Measurements from ENCODE around the gene TNFAIP3.

Gene TNFAIP3

DNA sequence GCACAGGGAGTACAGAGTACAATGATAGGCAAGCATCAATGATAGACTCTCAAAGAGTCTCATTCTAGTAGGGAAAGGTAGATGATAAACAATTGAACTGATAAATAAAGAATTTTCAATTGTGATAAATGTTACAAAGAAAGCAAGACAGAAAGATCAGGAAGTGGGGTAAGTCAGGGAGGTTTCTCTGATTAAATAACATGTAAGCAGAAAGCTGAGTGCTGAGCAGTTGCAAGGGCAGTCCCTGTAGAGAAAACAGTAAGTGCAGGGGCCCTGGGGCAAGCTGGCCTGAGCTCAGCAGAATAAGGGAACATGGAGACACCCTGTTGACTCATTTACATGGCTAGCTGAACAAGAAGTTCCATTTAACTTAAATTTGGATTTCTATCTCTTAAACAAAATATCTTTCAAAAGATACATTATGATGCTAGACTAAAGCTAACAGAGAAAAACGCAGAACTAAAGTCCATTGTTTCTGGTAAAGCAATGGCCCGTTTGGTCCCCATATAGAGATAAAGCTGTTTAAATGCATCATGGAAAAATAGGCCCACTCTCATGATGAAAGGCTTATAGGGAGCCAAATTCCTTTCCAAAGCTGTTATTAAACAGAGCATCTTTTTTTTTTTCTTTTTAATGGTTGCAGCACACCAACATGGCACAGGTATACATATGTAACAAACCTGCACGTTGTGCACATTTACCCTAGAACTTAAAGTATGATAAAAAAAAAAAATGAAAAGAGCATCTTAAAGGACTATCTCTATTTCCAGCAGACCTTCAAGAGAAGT, 5.3 kb upstream of the TNFAIP3 start:
- Histone ChIP-seq H3K4me1 (peaks cover 34% of the 10 kb centered on the region), H3K9me3 (peaks cover 11% of the 10 kb centered on the region), H3K36me3 (peaks cover 76% of the 10 kb centered on the region), H3K9ac (no peak overlapping the region), H3K4me3 (no peak overlapping the region), H3K27me3 (no peaks in the 10 kb centered on the region), H4K20me1 (peaks cover 55% of the 10 kb centered on the region; the same call in 1 of the 2 replicates), H3K27ac (no peak overlapping the region), H3K4me2 (peak overlapping the region; percentile 10; the same call in 1 of the 2 replicates)
- TF ChIP-seq Cebpa-rat (IDR thresholded peaks at IDR 0.05), result no peak

DNA sequence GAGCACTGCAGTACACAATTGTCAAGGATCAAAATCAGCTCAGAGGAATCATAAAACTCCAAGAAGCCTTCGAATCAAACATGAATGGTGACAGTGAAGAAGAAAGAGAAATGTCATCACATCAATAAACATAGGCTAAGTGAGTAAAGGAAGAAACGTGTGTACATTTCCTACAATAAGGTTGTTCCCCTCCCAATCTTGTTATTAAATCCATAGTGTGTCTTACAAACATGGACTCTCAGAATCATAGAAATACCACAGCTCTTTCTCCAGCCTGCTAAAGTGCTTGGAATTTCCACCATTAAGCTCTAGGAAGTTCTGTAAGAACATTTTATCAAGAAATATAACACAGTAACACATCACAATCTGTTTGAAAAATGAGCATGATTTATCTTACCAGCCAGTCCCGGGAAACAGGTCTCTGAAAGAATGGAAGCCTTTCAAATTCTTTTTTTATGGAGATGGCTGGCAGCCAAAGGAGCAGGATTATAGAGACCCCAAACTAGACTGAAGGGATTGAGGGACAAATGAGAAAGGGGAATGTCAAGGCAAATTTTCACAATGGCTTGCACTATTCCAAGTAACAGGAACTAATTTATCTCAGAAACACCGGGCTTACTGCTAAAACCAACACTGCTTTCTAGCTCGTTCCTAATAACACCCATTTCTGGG, 4.5 kb upstream of the TNFAIP3 start:
- no peak for TF ChIP-seq Cebpa-rat (IDR thresholded peaks at IDR 0.05)
- Histone ChIP-seq H3K36me3 (peaks cover 68% of the 10 kb centered on the region), H3K27me3 (no peaks in the 10 kb centered on the region), H3K27ac (no peak overlapping the region), H3K4me1 (peaks cover 34% of the 10 kb centered on the region), H3K4me2 (0 out of 2 replicates have a peak overlapping the region, but pooled peaks have one; percentile 3), H3K4me3 (no peak overlapping the region), H4K20me1 (peaks cover 55% of the 10 kb centered on the region; the same call in 1 of the 2 replicates), H3K9ac (no peak overlapping the region), H3K9me3 (peaks cover 3% of the 10 kb centered on the region)

DNA sequence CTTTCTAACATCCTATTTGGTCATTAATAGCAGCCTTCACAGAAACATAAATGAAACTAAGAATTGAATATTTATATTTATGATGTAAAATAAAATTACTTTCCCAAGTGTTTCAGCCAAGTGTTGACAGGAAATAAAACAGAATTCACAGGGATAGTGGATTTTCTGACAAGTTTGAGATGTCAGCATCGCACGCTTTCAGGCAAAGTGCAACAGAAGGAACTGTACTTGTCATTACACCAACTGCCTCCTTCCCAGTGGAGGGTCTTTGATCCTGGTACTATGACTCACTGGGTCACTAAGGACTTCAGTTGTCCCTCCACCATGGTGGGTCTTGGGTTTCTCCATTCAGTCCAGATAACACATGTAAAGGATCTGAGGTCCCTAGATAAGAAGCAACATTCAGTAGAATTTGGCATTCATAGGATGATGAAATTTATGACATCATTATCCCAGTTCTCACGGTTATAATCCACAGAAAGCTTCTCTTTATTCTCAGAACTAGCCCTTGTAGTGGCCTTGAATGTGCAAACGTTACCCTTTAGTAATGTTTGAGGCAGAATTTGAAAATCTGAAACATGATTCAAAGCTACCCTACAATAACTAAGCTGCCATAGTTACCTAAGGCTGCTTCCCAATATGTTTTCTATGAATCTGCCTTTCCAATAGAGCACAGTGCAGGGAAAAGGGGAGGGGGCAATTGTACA, 3.8 kb upstream of the TNFAIP3 start:
- TF ChIP-seq Cebpa-rat (IDR thresholded peaks at IDR 0.05), result no peak
- Histone ChIP-seq H3K9me3 (no peaks in the 10 kb centered on the region), H3K36me3 (peaks cover 61% of the 10 kb centered on the region), H3K4me2 (0 out of 2 replicates have a peak overlapping the region, but pooled peaks have one; percentile 3), H4K20me1 (peaks cover 55% of the 10 kb centered on the region; the same call in 1 of the 2 replicates), H3K27me3 (no peaks in the 10 kb centered on the region), H3K4me1 (peaks cover 34% of the 10 kb centered on the region), H3K4me3 (no peak overlapping the region), H3K27ac (no peak overlapping the region), H3K9ac (no peak overlapping the region)

DNA sequence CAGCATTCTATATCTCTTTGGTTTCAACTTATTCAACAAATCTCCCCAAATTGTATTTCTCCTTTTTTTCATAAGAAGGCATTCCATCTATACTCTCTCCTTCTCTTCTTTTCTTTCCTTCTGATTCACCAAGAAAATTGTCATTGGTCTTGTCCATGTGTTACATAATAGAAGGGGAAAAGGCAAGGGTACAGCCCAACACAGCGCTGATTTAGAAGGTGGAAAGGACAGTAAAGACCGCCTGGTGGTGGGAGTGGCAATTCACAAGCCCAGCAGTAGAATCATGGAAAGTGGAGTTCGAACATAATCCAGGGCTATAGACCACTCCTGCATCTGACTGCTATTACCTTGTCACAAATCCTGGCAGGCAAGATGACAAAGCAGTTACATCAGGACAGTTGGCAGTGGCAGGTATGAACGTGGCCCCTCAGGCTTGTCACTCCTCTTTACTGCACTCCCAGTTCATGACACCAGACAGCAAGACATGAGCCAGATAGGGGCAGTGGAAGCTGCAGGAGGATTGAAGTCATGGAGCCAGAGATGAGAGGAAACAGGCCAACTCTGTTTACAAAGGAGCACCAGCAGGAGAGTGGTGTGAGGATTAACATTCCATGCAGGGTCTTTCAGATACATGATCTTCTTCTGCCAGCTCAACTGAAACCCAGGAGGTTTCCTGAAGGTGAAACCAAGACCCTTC, 2.1 kb upstream of the TNFAIP3 start:
- Histone ChIP-seq H3K27ac (no peak overlapping the region), H3K9ac (no peak overlapping the region), H3K4me3 (peak overlapping the region; percentile 96; the same call in 1 of the 2 replicates), H3K4me2 (peak overlapping the region; percentile 93), H3K27me3 (no peaks in the 10 kb centered on the region), H3K4me1 (peaks cover 44% of the 10 kb centered on the region), H4K20me1 (peaks cover 56% of the 10 kb centered on the region), H3K9me3 (no peaks in the 10 kb centered on the region), H3K36me3 (peaks cover 58% of the 10 kb centered on the region)
- no peak for TF ChIP-seq Cebpa-rat (IDR thresholded peaks at IDR 0.05)

DNA sequence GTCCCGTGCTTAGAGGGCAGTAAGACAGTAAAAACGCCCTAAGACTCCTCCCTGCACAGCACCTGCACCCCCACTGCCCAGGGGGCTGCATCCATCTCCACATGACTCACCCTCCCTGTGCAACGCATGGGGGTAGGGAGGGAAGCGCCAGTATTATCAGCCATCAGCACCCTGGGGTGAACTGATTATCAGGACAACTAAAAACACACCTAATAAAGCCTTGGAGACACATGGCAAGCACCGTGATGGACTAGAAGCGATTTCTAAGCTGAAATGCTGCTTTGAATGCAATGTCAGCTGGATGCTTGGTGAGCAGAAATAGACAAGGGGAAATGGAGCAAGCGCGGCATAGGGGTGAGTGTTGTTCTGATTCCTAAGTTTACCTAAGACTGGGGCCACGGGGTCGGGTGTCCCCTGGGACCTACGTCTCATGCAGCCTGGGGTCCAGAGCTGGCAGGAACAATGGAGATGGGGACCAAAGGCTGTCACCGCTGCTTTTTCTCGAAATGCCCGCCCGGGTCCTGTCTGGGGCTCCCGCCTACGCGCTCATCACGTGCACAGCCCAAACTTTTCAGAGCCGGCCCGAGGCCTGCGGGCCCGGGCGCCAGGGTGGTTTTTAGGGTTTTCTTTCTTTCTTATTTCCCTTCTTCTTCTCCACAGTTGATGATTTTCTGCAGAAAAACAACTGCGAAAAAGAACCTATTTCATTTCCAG, 702 bp upstream of the TNFAIP3 start:
- H3K9ac ChIP-seq, result peak overlapping the region; percentile 79
- H3K4me2 ChIP-seq, result peak overlapping the region; percentile 93
- H3K27ac ChIP-seq, result peak overlapping the region; percentile 81
- H3K9me3 ChIP-seq, result no peaks in the 10 kb centered on the region
- no peak for TF ChIP-seq Cebpa-rat (IDR thresholded peaks at IDR 0.05)
- H3K4me1 ChIP-seq, result peaks cover 58% of the 10 kb centered on the region
- H4K20me1 ChIP-seq, result peaks cover 59% of the 10 kb centered on the region
- H3K27me3 ChIP-seq, result no peaks in the 10 kb centered on the region
- peak overlapping the region; percentile 96 for H3K4me3 ChIP-seq
- peaks cover 60% of the 10 kb centered on the region for H3K36me3 ChIP-seq

DNA sequence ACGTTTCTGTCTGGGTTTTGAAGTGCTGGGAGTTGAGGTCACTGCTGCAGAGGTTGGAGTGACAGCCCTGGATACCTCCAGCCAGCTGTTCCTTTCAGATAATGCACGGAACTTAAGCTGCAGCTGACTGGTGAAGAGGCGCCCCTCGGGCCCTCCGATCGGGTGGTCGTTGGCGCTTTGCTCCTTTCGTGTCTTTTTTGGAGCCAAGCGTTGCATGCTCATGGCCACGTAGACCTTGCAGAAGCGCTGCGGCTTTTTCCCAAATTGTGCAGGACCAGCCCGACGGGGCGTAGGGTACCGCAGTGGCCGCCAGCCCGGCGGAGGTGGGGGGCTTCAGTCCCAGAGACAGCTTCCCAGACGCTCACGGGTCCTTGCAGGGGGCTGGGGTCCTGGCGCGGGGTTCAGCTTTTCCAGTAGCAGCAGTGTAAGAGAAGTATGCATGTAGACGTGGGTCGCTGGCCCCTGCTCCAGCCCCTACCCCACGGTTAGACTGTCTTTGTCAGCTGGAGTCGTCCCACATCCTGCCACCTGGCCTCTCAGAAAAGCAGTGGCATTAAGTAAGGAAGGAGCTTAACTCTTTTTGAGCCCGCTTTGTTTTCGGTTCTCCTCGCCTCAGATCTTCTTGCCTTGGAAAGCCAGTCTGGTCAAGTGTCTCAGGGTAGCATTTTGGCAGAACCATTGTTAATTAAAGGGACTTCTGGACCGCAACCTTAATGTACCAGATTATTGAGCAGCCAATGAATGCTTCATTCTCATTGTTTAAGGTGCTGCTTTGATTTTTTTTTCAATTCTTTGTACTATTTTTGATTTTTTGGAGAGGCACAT, 838 bp downstream of the TNFAIP3 start:
- H3K4me3 ChIP-seq, result peak overlapping the region; percentile 96
- no peaks in the 10 kb centered on the region for H3K9me3 ChIP-seq
- H3K4me1 ChIP-seq, result peaks cover 65% of the 10 kb centered on the region
- no peak for TF ChIP-seq Cebpa-rat (IDR thresholded peaks at IDR 0.05)
- peak overlapping the region; percentile 89 for H3K4me2 ChIP-seq
- peaks cover 63% of the 10 kb centered on the region for H3K36me3 ChIP-seq
- no peaks in the 10 kb centered on the region for H3K27me3 ChIP-seq
- H3K27ac ChIP-seq, result peak overlapping the region; percentile 95
- H4K20me1 ChIP-seq, result peaks cover 72% of the 10 kb centered on the region
- peak overlapping the region; percentile 94 for H3K9ac ChIP-seq

DNA sequence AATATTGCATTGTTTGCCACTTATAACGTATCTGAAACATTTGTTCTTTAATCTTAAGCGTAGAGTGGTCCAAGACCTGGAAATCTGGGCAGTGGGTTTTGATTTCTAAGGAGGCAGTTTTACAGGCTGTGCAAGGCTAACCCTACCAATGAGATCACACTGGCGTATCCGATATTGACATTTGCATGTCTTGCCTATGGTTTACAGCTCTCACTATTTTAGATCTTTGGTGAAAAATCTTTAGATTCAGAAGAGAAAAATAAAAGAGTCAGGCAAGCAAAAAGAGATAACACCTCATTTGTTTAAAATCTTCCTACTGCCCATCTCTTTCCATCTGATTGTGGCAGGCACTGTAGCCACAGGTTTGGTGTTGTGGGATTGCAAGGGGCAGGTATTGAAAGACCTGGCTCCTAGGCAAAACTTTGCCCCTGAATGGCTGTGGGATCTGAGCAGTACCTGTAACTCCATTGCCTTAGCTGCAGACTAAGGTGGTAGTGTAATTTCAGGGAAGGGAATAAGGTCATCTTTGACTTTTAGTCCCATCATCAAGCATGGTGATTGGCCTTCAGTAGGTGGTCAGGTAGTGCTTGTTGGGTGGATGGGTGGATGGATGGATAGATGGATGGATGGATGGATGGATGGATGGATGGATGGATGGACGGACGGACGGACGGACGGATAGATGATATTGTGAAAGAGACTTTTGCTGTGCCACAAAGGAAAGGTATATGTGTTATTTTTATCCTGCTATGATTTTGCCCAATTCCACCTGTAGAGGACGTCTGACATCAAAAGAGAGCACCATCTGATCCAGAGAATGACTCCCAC, 1.9 kb downstream of the TNFAIP3 start:
- peak overlapping the region; percentile 96 for H3K4me3 ChIP-seq
- TF ChIP-seq Cebpa-rat (IDR thresholded peaks at IDR 0.05), result no peak
- peak overlapping the region; percentile 95 for H3K27ac ChIP-seq
- H3K4me1 ChIP-seq, result peaks cover 74% of the 10 kb centered on the region
- H3K9me3 ChIP-seq, result no peaks in the 10 kb centered on the region
- no peaks in the 10 kb centered on the region for H3K27me3 ChIP-seq
- peak overlapping the region; percentile 89 for H3K4me2 ChIP-seq
- peaks cover 72% of the 10 kb centered on the region for H4K20me1 ChIP-seq
- H3K9ac ChIP-seq, result peak overlapping the region; percentile 94
- H3K36me3 ChIP-seq, result peaks cover 63% of the 10 kb centered on the region

Measured in BLaER1 (cell line).